NCI-H1105 treated with DMSO at 0.1 percent for 48 hours (cell line): Measurements from ENCODE around the gene LGR5.
"Not testable (repeated sequence)": the region's sequence is repeated elsewhere in the genome, so short reads cannot be mapped to it uniquely, and the experiment has no call there.

Experiments
- DNase-seq: peaks from one replicate; lab custom pipeline; 2025; lab: John Stamatoyannopoulos, UW

Gene LGR5

DNA sequence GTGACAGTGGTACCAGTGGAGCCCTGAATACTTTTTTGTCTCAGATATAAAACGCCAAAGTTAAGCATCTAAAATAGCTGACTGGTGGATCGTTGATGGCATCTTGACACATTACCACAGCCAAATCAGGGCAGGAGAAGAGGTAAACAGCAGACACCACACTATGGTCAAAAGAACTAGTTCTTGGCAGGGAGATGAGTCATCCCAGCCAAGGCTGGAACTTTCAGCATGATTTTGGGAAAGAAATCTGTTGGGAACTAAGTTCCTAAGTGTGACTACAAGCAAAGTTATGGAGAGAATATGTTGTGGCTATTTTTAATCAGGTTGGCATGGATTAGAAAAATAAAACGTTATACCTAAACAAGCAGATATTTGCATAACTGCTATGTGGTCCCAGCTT is 36.9 kb downstream of the LGR5 start:
- DNase-seq, result no peak

DNA sequence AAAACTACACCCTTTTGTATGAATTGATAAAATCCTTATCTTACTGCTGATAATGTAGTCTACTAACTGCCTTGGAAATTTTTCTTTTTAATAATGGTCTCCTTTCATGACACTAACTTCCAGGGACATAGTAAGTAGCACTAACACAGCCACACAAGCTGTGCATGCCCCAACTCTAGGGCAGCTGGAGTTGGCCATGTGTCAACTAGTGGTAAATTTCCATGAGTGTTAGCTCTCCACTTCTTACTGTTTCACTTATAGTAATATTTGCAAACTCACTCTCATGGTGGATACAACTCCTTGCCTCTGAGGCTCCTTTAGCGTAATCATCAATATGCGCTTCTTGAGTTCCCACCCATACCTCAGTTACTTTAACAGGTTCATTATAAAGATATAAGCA is 38.0 kb downstream of the LGR5 start:
- no peak for DNase-seq

DNA sequence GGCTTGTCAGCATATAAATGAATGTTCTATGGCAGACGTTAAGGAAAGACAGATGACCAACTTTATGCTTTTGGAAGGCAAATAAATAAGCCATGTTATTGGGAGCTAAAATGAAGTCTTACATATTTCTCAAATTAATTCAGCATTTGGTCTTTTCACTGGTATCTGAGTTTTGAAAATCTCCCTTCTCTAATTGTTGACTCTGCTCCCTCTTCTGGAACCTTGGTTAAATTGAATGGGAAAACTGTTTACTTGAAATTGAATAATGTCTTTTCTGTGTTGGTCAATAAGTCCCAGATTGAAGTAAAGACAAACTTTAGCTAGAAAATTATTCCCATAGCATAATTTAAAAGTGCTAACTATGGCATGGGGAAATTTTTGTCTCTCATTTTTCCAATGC is 38.7 kb downstream of the LGR5 start:
- no peak for DNase-seq

DNA sequence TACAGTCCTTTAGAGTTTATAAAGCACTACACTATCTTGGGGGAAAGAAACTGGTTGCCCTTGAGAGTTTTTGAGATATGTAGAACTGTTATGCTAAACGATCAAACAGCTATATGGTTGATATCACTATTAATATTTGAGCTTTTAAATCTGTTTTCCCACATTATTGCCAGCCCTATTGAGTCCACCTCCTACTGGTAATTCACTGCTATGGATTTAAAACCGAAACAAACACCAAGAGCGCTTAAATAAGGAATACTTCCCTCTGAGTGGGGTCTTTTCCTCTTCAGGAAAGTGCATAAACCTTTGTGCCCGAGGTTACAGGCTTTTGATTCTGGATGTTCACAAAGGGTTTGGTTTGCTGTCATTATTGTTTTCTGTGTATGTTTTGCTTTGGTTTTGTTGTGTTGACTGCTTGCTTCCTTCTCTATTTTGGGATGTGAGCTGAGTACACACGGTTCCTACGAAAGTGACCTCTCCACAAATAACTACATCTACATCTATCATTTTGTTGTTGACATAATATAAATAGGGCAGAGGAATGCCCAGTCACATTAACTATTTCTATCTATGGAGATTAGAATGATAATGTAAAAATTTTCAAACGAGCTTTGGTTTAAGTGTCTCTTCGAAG is 44.8 kb downstream of the LGR5 start:
- no peak for DNase-seq

DNA sequence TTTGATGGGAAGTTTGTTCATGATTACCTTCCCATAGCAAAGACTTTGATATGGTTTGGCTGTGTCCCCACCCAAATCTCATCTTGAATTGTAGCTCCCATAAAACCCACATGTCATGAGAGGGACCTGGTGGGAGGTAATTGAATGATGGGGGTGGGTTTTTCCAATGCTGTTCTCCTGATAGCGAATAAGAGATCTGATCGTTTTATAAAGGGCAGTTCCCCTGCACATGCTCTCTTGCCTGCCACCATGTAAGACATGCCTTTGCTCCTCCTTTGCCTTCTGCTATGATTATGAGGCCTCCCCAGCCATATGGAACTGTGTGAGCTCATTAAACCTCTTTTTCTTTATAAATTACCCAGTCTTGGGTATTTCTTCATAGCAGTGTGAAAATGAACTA is 51.2 kb downstream of the LGR5 start:
- not testable (repeated sequence) for DNase-seq

DNA sequence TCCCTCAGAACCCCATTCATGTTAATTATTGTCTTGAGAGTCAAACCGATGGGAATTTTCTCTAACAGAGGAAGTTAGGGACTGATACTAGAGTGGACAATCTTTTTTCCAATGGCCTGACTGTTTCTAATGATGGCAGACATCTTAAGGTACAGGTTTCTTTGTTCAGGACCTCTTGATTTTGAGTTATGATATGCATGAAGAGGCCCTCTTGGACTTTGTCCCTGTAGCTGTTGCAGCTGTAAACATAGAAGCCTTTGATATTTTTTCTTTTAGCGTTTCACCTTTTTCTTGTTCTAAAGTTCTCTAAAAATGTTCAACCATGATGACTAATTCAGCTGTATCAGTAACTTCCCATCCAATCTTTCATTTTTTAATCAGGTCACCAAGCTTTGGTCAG is 53.0 kb downstream of the LGR5 start:
- DNase-seq, result no peak

DNA sequence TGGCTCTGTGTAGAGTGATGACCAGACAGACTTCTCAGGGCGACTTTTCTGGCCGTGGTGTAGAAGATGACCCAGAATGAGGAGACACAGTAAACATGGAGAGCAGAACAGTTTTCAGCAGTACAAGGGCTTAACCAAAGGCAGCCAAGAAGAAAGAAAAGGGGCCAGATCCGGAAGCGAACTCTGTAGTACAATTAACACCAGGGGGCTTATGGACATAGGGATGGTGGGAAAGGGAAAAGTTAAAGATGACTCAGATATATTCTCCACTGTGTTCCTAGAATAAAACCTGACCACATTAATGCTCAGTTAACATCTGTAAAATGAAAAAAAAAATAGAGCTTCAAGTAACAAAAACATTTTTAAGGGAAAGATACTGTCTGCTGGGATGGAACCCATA is 60.2 kb downstream of the LGR5 start:
- DNase-seq, result no peak

DNA sequence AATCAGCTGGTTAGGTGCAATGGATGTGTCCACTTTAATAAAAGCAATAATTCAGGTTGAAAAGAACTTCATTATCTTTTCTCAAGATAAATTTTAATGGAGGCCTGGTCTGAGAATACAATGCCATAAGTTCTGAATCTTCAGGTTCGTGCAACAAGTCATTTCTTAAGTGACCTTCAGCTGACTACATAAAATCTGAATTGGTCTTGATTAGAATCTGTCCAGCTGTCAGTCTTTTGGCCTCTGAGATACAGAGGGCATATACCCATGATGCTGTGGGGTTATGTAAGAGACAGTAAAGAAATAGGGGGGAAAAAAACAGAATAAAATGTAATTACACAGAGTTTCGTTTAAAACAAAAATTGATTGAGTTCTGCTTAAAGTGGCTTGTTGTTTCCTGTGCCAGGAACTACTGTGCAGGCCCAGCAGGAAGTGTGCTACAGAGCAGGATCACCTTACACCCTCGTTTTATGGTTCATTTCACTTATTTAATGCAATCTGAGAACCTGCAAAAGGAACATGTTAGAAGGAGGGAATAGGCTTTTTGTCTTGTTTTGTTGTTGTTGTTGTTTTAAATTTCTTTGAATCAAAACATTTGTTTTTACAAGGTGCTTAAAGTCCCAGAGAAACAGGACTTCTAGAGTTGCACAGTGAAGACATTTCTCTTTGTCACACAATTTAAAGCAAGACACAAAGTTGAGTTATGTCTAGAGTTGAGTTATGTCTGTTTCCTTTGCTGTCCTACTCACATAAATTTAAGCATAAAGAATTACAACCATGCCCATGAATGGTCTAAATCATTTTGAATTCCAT is 64.2 kb downstream of the LGR5 start:
- DNase-seq, result peak; percentile 34

DNA sequence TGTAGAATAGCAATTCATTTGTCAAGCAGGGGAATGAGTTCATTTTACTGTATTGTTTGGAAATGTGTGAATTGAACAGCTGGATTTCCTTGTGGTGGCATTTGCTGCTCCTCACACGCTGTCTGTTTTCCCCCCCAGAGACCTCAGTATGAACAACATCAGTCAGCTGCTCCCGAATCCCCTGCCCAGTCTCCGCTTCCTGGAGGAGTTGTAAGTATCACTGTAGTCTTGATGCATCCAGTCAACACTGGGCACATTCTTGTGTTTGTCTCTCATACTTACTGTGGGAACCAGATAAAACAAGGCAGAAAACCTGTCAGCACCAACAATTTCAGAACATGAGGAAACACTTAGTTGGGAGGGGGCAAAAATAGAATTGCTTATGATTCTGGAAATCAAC is 64.9 kb downstream of the LGR5 start:
- no peak for DNase-seq

DNA sequence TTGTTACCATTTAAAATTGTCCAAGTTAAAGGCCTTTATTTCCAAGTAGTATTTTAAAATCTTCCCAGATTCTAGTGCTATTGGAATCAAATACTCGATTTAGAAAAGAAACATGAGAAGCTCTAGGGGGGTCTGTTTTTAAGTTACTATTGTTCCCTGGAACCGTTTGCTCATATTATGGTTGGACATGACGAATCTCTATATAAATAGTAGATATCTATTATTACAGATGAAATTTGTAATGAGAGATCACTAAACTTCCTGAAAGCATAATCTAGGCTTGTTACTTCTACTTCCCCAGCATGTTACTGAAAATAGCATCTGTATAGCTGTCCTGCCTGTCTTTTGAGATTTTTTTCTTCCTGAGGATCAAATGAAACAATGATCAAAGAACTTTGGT is 70.1 kb downstream of the LGR5 start:
- no peak for DNase-seq

DNA sequence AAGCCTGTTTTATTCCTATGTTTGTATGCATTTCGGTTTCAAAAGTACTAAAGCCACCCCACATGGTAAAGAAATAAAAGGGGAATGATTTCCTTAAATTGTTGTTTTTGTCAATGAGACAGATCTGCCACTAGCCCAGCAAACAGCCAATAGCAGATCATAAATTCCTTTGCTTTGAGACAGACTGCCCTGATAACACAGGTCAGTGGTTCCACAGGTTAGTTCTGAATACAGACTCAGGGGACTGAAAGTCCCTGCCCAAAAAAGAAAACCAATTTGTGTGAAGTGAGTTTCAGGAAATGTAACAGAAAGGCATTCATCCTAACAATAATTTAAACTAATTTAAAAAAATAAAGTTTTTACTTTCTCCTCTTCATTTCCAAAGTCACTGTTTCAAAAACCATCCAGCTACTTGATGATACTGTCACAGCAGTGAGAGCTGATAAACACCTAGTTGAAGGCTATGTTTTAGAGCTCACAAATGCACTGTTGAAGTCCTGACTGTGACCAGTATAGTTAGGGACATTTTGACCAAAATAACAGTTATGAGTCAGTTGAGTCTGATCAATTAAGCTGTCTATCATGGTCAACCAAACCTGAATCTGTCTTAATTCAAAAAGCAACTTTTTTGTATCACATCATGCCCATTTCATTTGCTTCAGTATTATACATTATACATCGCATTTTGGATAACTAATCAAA is 77.7 kb downstream of the LGR5 start:
- DNase-seq, result no peak

DNA sequence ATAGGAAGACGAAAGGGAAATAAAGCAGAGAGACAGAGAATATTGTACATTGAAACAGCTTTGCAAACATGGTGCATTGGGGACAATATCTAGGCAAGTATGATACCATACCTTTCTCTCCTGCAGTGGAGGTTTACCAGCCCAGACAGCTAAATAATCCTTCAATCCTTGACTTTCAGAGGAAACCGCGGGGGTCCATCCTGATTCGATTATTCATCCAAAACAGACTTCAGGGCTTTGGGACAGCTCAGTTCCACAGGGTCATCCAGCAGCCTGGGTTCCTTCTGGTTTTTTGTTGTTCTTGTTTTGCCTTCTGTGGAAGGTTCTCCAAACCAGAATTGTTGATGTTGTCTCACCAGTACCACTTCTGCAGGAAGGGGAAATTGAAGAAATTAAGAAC is 81.5 kb downstream of the LGR5 start:
- no peak for DNase-seq

DNA sequence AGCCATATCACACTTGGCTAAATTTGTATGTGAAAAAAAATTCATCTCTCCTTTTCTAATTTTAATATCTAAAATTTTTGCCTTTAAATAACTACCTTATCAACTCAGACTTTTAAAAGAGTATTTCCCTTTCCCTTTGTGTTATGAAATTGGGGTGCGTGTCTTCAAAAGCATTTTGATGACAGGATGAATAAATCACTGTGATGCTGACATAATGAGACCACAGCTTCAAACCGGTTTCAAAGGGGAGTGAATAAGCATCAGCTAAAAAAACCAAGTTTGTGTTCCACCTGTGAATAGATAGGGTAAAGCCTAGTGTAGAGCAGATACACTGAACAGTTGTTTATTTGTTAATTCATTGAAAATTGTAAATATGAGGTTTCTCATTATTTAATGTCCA is 85.0 kb downstream of the LGR5 start:
- no peak for DNase-seq

DNA sequence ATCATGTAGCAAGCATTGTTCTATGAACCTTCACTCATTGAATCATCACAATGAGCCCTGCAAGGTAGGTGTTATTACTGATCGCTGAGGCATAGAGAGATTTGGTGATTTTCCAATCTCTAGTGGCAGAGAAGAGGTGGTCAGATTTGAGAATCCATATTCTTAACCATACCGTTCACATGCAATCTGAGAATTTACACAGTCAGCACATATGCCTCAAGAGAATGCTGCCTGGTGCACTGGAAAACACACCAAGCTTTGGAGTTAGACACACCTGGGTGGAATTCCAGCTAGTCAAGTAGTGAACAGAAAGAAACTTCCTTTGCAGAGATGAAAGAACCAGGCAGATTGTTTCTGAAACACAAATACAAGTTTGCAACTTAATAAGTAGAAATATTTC is 94.1 kb downstream of the LGR5 start:
- DNase-seq, result peak; percentile 31

DNA sequence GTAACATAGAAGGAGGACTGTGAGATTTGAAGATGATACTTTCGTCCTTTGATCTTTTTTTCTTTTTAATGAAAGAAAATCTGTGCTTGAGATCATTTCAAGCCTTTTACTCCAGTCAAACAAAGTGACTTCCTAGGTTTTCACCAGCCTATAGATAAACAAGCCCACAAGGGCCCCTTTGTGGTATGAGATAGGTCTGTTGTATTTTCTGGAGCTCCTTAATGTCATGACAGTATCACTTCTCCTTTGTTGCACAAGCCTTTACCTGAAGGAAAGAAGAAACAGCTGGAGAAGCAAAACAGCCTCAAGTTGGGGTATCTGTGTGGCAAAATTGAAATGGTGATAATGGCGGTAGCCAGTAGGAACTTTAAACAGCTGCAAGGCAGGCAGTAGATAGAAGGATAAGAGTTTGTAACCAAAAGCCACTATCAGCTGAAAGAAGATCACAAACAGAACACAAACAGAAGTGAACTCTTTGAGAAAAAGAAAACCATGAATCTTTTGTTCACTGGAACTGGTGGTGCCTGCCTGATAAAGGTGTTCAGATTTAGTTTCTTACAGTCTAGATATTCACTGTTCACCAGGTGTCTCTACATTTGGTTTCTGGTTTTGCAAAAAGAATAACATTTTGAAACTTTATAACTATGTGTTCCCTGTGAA is 96.8 kb downstream of the LGR5 start:
- no peak for DNase-seq

DNA sequence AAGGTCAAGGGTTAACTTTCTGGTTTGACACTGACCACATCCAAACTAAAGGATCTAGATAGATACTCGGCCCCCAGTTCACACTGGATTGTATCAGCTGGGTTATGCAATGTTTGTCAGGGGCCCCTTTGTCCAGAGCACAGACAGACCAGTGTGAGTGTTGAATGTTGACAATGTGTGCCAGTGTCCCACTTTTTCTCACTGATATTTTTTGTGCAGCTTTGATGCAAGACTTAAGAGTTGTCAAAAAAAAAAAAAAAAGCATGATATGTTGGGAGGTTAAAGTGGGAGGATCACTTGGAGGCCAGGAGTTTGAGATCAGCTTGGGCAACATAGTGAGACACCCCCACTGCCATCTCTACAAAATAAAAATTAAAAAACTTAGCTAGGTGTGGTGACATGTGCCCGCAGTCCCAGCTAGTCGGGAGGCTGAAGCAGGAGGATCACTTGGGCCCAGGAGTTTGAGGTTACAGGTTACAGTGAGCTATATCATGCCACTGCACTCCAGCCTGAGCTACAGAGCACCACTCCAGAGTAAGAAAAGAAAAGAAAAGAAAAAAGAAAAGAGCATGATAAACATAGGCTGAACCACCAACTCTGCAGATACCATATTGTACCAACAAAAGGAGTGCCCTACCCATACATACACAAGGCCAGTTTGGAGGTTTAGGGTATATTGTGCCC is 97.5 kb downstream of the LGR5 start:
- no peak for DNase-seq

DNA sequence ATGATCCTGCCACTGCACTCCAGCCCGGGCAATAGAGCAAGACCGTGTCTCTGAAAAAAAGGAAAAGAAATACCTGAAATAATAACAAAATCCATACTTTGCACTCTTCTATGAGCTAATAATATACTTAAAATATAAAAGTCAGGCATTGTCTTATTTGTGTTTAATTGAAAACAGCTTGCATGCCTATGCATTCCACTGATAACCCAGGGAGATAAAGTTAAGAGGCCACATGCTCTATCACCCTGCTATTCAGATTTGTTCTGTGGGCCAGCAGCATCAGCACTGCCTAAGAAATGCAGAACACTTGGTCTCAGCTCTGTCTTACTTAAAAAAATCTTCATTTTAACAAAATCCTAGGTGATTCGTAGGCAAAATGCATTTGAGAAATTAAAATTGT is 99.2 kb downstream of the LGR5 start:
- no peak for DNase-seq

DNA sequence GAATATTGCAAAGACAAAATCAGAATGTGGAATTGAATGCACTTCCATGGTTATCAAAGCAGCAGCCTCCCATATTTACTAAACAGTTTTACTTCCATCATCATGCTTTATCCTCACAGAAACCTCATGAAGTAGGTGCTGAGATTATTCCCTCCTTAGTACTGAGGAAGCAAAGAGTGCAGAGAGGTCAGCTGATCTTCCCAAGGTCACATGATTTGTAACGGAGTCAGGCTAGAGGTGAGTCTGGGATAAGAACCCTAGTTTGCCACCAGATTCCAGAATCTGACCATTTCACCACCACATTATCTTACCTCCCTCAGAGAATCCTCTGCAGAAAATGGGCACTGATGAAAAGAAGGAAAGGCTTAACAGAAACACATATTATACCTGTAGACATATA is 102.0 kb downstream of the LGR5 start:
- DNase-seq, result no peak

DNA sequence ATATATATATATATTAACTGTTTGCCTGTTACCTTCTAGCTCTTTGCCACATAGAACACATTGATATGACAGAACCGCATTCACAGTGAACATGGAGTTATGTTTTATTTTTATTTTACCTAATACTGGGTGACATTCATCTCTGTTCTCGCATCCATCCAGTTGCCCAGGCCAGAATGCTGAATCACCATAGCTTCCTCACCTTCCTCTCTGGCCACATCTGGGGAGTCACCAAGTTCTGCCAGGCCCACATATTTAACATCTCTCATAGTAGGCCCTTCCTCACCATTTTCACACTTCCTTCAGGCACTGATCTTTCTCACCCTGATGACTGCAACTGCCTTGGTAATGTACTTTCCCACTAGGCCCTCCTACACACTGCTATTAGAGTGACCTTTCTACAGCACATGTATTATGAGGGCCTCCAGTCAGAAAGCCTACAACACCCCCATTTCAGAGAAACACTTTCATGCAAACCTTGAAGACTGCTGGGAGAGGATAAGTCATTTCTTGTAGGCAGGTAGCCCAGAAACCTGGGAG is 106.8 kb downstream of the LGR5 start:
- no peak for DNase-seq

DNA sequence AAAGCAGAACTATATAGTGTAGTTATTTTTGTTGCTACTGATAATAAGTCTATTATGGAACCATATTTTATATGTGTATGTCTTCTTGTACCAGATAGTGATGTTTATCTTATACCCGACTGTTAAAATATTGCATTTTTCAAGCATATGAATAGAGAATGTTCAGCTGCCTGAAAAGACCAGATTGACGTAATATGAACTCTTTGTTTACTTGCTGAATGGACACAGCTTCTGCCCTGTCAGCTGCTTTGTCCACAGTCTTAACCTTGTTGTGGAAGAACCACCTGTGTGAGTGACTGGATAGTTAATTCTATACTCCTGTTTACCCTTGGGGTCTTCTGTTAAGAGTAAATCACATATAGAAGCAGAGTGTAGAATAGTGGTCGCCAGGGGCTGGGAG is 109.3 kb downstream of the LGR5 start:
- DNase-seq, result no peak

DNA sequence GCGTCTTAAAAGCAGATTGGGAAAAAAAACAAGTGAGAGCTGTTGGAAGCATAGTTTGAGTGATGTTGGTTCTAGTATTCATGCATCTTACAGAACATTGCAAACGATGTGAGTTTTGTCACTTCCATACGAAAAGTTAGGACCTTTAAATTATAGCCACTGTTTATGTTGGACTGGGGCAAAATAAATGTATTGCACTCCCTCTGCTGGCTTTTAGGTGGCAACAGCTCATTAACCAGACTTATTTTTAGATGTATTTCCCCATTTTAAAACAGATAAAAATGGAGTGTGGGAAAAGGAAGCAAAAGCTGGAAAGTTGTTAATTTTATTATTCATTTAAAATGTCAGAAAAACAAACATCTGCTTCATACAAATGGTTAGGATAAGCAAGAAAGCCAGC is 111.9 kb downstream of the LGR5 start:
- DNase-seq, result peak; percentile 40
